Measurements from ENCODE around the gene STRBP.

Gene STRBP

GRCh38 chr9:123091459-123091858 lies 176.9 kb downstream of the STRBP start:
- FAIRE-seq: no peak

- FAIRE-seq: no peak
Measured at GRCh38 chr9:123090956-123091355, 177.4 kb downstream of the STRBP start.

- FAIRE-seq: no peak
Measured at GRCh38 chr9:123090198-123090896, 178.0 kb downstream of the STRBP start.

GRCh38 chr9:123089790-123090189 lies 178.6 kb downstream of the STRBP start:
- no peak for FAIRE-seq

- no peak for FAIRE-seq
Measured at GRCh38 chr9:123089040-123089439, 179.3 kb downstream of the STRBP start.

GRCh38 chr9:123087359-123087888 lies 181.0 kb downstream of the STRBP start:
- no peak for FAIRE-seq

- FAIRE-seq: no peak
Measured at GRCh38 chr9:123085916-123086315, 182.5 kb downstream of the STRBP start.

- no peak for FAIRE-seq
Measured at GRCh38 chr9:123084256-123084655, 184.1 kb downstream of the STRBP start.

- FAIRE-seq: no peak
Measured at GRCh38 chr9:123083680-123084079, 184.7 kb downstream of the STRBP start.

- peak; percentile 60 for FAIRE-seq
Measured at GRCh38 chr9:123081824-123082223, 186.6 kb downstream of the STRBP start.

- FAIRE-seq: no peak
Measured at GRCh38 chr9:123080444-123080843, 187.9 kb downstream of the STRBP start.

GRCh38 chr9:123074628-123075027 lies 193.8 kb downstream of the STRBP start:
- FAIRE-seq: no peak

GRCh38 chr9:123073991-123074422 lies 194.4 kb downstream of the STRBP start:
- FAIRE-seq: no peak

GRCh38 chr9:123073441-123073840 lies 194.9 kb downstream of the STRBP start:
- no peak for FAIRE-seq

GRCh38 chr9:123072407-123072995 lies 195.9 kb downstream of the STRBP start:
- no peak for FAIRE-seq

Data from islet of Langerhans (tissue), 1 donor.